ENCODE measurements around the gene DPF3.

DNA sequence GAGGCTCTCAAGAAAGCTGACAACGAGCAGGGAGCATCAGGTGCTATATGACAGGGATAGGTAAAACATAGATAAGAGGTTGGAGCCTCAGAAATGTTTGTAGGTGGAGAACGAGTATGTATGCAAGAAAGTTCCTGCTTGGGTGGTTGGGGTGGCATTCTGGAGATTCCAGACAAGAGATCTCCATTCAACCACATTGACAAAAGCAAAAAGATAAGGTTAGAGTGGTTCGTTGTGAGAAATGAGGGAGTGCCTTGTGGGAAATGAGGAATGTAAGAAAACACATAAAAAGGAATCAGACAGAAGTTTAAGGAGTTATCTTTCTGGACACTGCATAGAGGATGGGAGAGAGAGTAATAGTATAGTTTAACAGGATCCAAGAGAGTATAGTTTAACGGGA, 290.3 kb downstream of the DPF3 start:
- TF ChIP-seq, protein P1, sequence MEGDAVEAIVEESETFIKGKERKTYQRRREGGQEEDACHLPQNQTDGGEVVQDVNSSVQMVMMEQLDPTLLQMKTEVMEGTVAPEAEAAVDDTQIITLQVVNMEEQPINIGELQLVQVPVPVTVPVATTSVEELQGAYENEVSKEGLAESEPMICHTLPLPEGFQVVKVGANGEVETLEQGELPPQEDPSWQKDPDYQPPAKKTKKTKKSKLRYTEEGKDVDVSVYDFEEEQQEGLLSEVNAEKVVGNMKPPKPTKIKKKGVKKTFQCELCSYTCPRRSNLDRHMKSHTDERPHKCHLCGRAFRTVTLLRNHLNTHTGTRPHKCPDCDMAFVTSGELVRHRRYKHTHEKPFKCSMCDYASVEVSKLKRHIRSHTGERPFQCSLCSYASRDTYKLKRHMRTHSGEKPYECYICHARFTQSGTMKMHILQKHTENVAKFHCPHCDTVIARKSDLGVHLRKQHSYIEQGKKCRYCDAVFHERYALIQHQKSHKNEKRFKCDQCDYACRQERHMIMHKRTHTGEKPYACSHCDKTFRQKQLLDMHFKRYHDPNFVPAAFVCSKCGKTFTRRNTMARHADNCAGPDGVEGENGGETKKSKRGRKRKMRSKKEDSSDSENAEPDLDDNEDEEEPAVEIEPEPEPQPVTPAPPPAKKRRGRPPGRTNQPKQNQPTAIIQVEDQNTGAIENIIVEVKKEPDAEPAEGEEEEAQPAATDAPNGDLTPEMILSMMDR (conservative IDR thresholded peaks at IDR 0.05 in 1 of 2, IDR thresholded peaks at IDR 0.05 in 1 of 2; ENCODE audit: low read depth in 1 of 2, low read length in 2 of 2): no peak
- no peak for TF ChIP-seq EZH2 (IDR thresholded peaks at IDR 0.05; ENCODE audit: low read length, missing control alignments)

Data from fibroblast of lung (primary cell).